Esophagus squamous epithelium (tissue), 5 donors: Measurements from ENCODE around the gene C16orf92. TPM values are rescaled to one million over a fixed set of nuclear protein-coding genes. Genes with fewer than 3 reads are reported as not detected.

Experiments used
- DNase-seq: peaks from one replicate; lab custom pipeline; 2025; lab: John Stamatoyannopoulos, UW
- H3K27ac ChIP-seq, 4 donors: fragments of 200-600 bp; sonication (generic); one replicate each; pipeline ENCODE4 v1.5.1; 2016 to 2019; ENCODE audit warnings: mild to moderate bottlenecking in 1 of 4
- H3K27me3 ChIP-seq, 4 donors: fragments of 200-600 bp; sonication (generic); 1 replicate in 3 of 4; 2 replicates in 1 of 4; pipeline versions ENCODE4 v1.5.1 to v1.6.0; 2017 to 2021; ENCODE audit warnings: antibody characterized with exemption in 1 of 4
- H3K36me3 ChIP-seq, 3 donors: fragments of 200-600 bp; sonication (generic); one replicate each; pipeline ENCODE4 v1.5.1; 2016 to 2019
- H3K4me1 ChIP-seq, 3 donors: fragments of 200-600 bp; sonication (generic); one replicate each; pipeline ENCODE4 v1.5.1; 2017 to 2019
- H3K4me3 ChIP-seq, 4 donors: fragments of 200-600 bp; sonication (generic); 1 replicate in 3 of 4; 2 replicates in 1 of 4; pipeline ENCODE4 v1.5.1; 2016 to 2019; ENCODE audit warnings: mild to moderate bottlenecking in 2 of 4, moderate library complexity in 1 of 4
- H3K9me3 ChIP-seq, 3 donors: fragments of 200-600 bp; sonication (generic); one replicate each; pipeline ENCODE4 v1.5.1; 2016 to 2019
- POLR2A ChIP-seq, 4 donors: fragments of 450-650 bp; IDR thresholded peaks; one replicate each; pipeline ENCODE4 v1.6.1; 2017; ENCODE audit warnings: antibody characterized with exemption in 4 of 4, mild to moderate bottlenecking in 4 of 4, moderate library complexity in 3 of 4
- WGBS, 2 donors: methylation state at CpG; one replicate each; pipeline ENCODE4 v1.1.5; 2018; 5-methylcytosine and 5-hydroxymethylcytosine counted together
- intact Hi-C: fragments of 100-400 bp; cut with DNase I; formaldehyde crosslinking; loops from one replicate; pipeline ENCODE4 v1.15.0; 2022
- total RNA-seq, 4 donors: library from RNA; depleted of rRNA; stranded (reverse); fragments of >200 nt; gene quantifications; one replicate each; pipeline ENCODE4 v1.1.0, GENCODE V29; 2016
- TF ChIP-seq, protein P1 (sequence below), 6 experiments: fragments of 450-650 bp in 4 of 6; fragments of 200-600 bp in 2 of 6; sonication (generic) in 2 of 6; IDR thresholded peaks; one replicate each; pipeline ENCODE4 v1.5.1; 2016 to 2019; ENCODE audit warnings: antibody characterized with exemption in 6 of 6, mild to moderate bottlenecking in 4 of 6, moderate library complexity in 4 of 6
- donor health status: DM: yes; HTN: yes; CAD: no.

C16orf92 gene
- total RNA-seq, 4 donors from 2014 or later = not detected

DNA sequence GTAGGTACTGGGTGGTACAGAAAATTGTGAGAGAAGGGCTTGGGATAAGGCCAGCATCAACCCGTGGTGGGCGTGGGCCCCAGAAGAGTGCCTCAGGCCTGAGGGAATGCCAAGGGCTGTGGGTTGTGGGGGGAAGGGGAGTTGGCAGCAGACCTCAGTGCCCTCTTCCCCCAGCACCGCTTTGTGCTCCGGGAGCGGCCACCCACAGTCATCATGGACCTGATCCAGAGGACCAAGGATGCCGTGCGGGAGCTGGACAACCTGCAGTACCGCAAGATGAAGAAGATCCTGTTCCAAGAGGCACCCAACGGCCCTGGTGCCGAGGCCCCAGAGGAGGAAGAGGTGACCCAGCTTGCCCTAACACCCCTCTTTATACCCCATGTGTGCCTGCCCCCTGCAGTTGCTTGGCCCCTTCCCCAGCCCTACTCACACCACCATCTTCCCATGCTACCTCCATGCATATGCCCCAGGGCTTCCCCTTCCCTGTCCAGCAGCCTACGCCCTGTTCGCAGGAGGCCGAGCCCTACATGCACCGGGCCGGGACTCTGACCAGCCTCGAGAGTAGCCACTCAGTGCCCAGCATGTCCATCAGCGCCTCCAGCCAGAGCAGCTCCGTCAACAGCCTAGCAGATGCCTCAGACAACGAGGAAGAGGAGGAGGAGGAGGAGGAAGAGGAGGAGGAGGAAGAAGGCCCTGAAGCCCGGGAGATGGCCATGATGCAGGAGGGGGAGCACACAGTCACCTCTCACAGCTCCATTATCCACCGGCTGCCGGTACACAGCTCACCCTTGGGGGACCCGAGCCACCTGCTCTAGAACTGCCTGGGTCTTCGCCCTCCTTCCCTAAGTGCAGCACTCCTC, 40.2 kb upstream of the C16orf92 start:
- H3K4me3 ChIP-seq = no peak overlapping the region
- peaks cover 74 to 100% (median 93%) of the 10 kb centered on the region in 3 donors for H3K36me3 ChIP-seq
- intact Hi-C loops = no loop called here
- peaks cover 0 to 12% (median 0%) of the 10 kb centered on the region in 3 donors for H3K4me1 ChIP-seq
- 78 to 84% methylated on average over 12 to 16 of the region's 24 CpGs for WGBS, 2 donors
- TF ChIP-seq, protein P1, sequence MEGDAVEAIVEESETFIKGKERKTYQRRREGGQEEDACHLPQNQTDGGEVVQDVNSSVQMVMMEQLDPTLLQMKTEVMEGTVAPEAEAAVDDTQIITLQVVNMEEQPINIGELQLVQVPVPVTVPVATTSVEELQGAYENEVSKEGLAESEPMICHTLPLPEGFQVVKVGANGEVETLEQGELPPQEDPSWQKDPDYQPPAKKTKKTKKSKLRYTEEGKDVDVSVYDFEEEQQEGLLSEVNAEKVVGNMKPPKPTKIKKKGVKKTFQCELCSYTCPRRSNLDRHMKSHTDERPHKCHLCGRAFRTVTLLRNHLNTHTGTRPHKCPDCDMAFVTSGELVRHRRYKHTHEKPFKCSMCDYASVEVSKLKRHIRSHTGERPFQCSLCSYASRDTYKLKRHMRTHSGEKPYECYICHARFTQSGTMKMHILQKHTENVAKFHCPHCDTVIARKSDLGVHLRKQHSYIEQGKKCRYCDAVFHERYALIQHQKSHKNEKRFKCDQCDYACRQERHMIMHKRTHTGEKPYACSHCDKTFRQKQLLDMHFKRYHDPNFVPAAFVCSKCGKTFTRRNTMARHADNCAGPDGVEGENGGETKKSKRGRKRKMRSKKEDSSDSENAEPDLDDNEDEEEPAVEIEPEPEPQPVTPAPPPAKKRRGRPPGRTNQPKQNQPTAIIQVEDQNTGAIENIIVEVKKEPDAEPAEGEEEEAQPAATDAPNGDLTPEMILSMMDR (IDR thresholded peaks at IDR 0.05) = no peak
- no peak for TF ChIP-seq POLR2A (IDR thresholded peaks at IDR 0.05)
- no peak for DNase-seq
- no peaks in the 10 kb centered on the region for H3K9me3 ChIP-seq
- H3K27me3 ChIP-seq = no peaks in the 10 kb centered on the region
- H3K27ac ChIP-seq = no peak overlapping the region

DNA sequence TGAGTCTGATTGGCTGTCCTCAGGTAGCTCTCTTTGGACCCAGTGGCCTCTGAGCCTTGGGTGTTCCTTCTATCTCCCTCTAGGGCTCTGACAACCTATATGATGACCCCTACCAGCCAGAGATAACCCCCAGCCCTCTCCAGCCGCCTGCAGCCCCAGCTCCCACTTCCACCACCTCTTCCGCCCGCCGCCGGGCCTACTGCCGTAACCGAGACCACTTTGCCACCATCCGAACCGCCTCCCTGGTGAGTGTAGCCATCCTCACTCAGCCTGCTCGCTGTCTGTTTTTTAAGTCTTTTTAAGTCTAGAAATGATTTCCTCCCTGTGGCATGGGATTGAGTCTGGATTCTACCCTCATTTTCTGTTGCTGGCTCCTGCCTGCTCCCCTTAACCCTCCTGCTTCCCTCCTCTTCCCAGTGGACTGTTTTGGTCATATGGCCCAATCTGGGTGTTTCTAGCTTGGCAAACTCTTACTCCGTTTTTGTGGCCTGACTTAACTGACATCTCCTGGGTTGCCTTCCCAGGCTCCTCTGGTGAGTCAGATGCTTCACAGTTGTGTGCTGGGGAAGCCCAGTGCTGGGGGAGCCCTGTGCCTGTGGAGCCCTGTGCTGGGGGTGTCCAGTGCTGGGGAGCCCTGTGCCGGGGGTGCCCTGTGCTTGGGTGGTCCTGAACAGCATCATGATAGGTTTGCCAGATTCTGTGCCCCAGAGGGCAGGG, 39.4 kb upstream of the C16orf92 start:
- Histone ChIP-seq H3K27ac (no peak overlapping the region), H3K4me1 (peaks cover 0 to 4% (median 0%) of the 10 kb centered on the region in 3 donors), H3K4me3 (no peak overlapping the region), H3K36me3 (peaks cover 75 to 100% (median 93%) of the 10 kb centered on the region in 3 donors), H3K27me3 (no peaks in the 10 kb centered on the region), H3K9me3 (no peaks in the 10 kb centered on the region)
- TF ChIP-seq, protein P1 (IDR thresholded peaks at IDR 0.05) = no peak
- no peak for TF ChIP-seq POLR2A (IDR thresholded peaks at IDR 0.05)
- WGBS, 2 donors = 86 to 88% methylated on average over 11 of the region's 12 CpGs
- intact Hi-C loops = no loop called here
- no peak for DNase-seq

DNA sequence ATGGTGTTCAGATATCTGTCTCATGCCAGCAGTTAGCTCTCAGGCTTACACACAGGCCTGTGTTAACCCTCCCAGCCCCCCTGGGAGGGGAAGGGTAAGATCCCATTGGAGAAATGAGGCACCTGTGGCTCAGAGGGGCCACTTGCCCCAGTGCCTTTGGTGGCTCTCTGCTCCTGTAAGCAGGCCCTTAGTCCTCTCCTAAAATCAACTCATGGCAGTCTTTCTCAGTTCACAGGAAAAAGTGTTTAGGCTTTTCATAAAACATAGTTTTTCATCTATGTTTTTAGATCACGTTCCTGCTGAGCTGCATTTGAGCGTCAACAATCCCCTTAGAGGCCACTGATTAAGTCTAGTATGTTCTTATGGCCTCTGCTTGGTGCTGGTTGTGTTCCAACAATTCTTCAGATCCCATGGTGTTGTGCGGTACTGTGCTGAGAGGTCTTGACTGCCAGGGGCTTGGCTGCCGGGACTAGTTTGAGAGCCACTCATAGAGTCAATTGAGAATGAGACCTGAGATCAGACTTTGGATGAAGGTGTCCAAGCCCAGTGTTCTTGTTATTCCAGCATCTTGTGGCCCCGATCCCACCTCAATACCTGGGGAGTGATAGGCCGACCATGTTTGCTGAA, 38.7 kb upstream of the C16orf92 start:
- Histone ChIP-seq H3K4me1 (no peaks in the 10 kb centered on the region), H3K36me3 (peaks cover 71 to 100% (median 91%) of the 10 kb centered on the region in 3 donors), H3K4me3 (no peak overlapping the region), H3K27ac (no peak overlapping the region), H3K9me3 (no peaks in the 10 kb centered on the region), H3K27me3 (no peaks in the 10 kb centered on the region)
- 81 to 87% methylated on average over 5 to 6 of the region's 6 CpGs for WGBS, 2 donors
- TF ChIP-seq, protein P1 (IDR thresholded peaks at IDR 0.05) = no peak
- TF ChIP-seq POLR2A (IDR thresholded peaks at IDR 0.05) = no peak
- intact Hi-C loops = no loop called here
- no peak for DNase-seq

DNA sequence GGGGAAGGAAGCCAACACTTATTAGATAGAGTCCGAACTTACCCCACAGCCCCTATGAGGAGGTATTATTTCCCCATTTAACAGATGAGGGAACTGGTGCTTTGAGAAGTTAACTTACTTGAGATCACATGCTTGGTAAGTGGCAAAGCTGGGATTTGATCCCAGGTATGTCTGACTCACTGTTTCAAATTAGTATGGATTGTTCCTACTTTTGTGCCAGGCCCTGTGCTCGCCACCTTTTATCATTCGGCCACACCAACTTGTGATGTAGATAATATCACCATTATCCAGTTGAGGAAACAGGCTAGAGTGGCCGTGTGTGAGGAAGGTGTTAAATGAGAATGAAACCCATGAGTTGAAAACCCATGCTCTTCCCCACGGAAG, 38.2 kb upstream of the C16orf92 start:
- TF ChIP-seq, protein P1 (IDR thresholded peaks at IDR 0.05) = no peak
- no peak for TF ChIP-seq POLR2A (IDR thresholded peaks at IDR 0.05)
- intact Hi-C loops = no loop called here
- no peak for DNase-seq
- Histone ChIP-seq H3K4me1 (no peaks in the 10 kb centered on the region), H3K9me3 (no peaks in the 10 kb centered on the region), H3K27ac (no peak overlapping the region), H3K36me3 (peaks cover 66 to 100% (median 89%) of the 10 kb centered on the region in 3 donors), H3K27me3 (no peaks in the 10 kb centered on the region), H3K4me3 (no peak overlapping the region)
- WGBS, 2 donors = 85 to 94% methylated on average over 5 of the region's 5 CpGs
